Gastrocnemius medialis (tissue), 4 donors: ENCODE measurements around the gene NSD2. TPM values are rescaled to one million over a fixed set of nuclear protein-coding genes. Genes with fewer than 3 reads are reported as not detected.

ENCODE experiments used
- ATAC-seq, 2 donors: fragments of 150-250 bp; one replicate each; pipeline ENCODE4 v1.9.1; 2016
- DNase-seq, 2 donors: peaks; one replicate each; pipeline ENCODE4 v3.0.0-alpha.2; 2019
- H3K27ac ChIP-seq, 4 donors: fragments of 200-600 bp; sonication (generic); 1 replicate in 1 of 4; 2 replicates in 3 of 4; pipeline ENCODE4 v1.5.1; 2016 to 2018; ENCODE audit warnings: mild to moderate bottlenecking in 2 of 4, moderate library complexity in 1 of 4
- H3K27me3 ChIP-seq, 3 donors: fragments of 200-600 bp; sonication (generic) in 2 of 3; 1 replicate in 1 of 3; 2 replicates in 2 of 3; pipeline versions ENCODE4 v1.5.1 to v1.6.0; 2016 to 2019; ENCODE audit warnings: mild to moderate bottlenecking in 1 of 3, moderate library complexity in 1 of 3
- H3K36me3 ChIP-seq, 2 donors: fragments of 200-600 bp; sonication (generic) in 1 of 2; one replicate each; pipeline ENCODE4 v1.5.1; 2017 to 2018
- H3K4me1 ChIP-seq, 2 donors: fragments of 200-600 bp; sonication (generic) in 1 of 2; one replicate each; pipeline ENCODE4 v1.5.1; 2016 to 2017; ENCODE audit warnings: mild to moderate bottlenecking in 2 of 2
- H3K4me3 ChIP-seq, 4 donors: fragments of 200-600 bp; sonication (generic) in 3 of 4; 1 replicate in 1 of 4; 2 replicates in 3 of 4; pipeline ENCODE4 v1.5.1; 2016 to 2019; ENCODE audit warnings: mild to moderate bottlenecking in 2 of 4
- H3K9me3 ChIP-seq, 3 donors: fragments of 200-600 bp; sonication (generic) in 2 of 3; 1 replicate in 1 of 3; 2 replicates in 2 of 3; pipeline ENCODE4 v1.5.1; 2016 to 2019
- POLR2A ChIP-seq, 2 donors: fragments of 450-650 bp; IDR thresholded peaks; one replicate each; pipeline ENCODE4 v1.6.1; 2017; ENCODE audit warnings: antibody characterized with exemption in 2 of 2, mild to moderate bottlenecking in 2 of 2, moderate library complexity in 2 of 2
- in situ Hi-C, 4 donors: fragments of 200-750 bp; cut with MboI; loops; one replicate each; pipeline versions ENCODE4 v1.15.0 to v1.8.0; 2017; ENCODE audit warnings: low sequenced_read_pairs in 4 of 4
- intact Hi-C: fragments of 100-400 bp; cut with DNase I; formaldehyde crosslinking; loops from one replicate; pipeline ENCODE4 v1.15.1; 2023; ENCODE audit warnings: low total_unique reads
- total RNA-seq, 4 donors: library from RNA; depleted of rRNA; stranded (reverse); fragments of >200 nt; gene quantifications; one replicate each; pipeline versions ENCODE4 v1.1.0 to v1.2.3, GENCODE V29; 2016
- TF ChIP-seq, protein P1 (sequence below), 5 experiments: fragments of 450-650 bp in 3 of 5; fragments of 200-600 bp in 2 of 5; sonication (generic) in 2 of 5; IDR thresholded peaks in 4 of 5; conservative IDR thresholded peaks in 1 of 5; 1 replicate in 4 of 5; 2 replicates in 1 of 5; pipeline ENCODE4 v1.5.1; 2016 to 2019; ENCODE audit warnings: antibody characterized with exemption in 5 of 5, mild to moderate bottlenecking in 3 of 5, moderate library complexity in 3 of 5

NSD2 gene
- total RNA-seq, 4 donors from 2014 or later: 14.8 to 21.3 (median 16.8) TPM

DNA sequence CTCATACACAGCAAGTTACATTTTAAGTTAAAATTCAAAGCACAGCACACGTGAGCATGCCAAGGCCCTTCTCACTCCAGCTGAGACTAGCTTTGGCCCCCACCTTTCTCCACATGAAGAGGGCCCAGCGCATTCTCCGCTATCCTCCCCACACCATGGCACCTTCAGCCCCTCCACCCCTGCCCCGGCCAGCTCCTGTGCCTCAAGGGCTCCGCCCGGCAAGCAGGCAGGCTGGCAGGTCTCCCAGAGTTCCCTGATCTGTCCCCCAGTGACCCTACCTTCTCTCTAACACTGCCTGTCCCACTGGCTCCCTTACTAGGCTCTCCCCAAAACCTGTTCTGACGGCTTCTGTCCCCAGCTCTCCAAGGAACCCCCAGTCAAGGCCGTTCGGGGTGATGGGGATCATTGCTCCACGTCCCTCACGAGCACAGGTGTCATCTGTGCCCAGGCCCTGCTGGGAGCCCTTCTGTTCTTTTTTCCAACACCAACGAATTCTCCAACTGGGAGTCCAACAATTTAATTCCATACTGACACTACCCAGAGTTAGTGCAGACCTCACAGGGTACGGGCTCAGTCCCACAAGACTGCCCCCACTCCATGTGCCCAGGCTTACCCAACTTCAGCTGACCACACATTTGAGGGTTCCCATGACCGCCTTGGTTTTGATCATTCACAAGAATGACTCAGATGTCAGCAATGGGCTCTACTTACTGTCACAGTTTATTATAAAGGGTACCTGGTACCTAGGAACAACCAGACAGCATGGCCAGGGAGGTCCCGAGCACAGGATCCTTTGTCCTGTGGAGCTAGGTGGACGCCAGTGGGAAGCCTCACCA is 19.4 kb upstream of the NSD2 start:
- in situ Hi-C loops: loop anchor here in 1 of 4 donors (5.0 kb wide), 1 partner anchor 164 kb away; no protein-coding TSS in a partner anchor
- H3K4me1 ChIP-seq: peaks cover 22 to 37% of the 10 kb centered on the region in 2 donors

DNA sequence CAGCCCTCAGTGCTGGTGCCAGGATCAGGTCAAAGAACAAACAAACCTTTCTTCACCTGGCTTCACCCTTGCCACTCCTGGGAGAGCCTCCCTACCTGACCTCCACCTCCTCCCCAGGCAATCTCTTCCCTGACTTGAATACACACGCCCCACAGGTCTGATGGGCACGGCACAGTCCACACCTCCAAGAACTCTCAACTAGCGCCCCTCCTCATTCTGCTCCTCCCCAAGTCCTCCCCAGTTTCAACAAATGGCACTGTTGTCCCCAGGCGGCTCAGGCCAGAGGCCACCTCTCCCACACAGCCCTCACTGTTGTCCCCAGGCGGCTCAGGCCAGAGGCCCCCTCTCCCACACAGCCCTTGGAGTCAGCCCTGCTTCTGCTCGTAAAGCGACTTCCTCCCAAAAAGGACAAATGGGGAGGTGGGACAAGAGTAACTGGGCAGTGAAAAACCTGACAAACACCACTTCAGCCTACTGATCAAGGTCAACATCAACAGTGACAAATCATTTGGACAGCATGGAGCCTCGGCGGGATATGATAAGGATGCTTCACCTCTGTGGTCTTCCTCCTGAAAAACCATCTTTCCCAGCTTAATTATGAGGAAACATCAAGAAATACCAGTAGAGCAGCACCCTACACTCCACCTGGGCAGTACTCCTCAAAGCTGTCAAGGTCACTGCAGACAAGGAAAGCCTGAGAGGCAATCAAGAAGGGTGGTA is 18.1 kb upstream of the NSD2 start:
- no peak for TF ChIP-seq POLR2A (IDR thresholded peaks at IDR 0.05)
- TF ChIP-seq, protein P1, sequence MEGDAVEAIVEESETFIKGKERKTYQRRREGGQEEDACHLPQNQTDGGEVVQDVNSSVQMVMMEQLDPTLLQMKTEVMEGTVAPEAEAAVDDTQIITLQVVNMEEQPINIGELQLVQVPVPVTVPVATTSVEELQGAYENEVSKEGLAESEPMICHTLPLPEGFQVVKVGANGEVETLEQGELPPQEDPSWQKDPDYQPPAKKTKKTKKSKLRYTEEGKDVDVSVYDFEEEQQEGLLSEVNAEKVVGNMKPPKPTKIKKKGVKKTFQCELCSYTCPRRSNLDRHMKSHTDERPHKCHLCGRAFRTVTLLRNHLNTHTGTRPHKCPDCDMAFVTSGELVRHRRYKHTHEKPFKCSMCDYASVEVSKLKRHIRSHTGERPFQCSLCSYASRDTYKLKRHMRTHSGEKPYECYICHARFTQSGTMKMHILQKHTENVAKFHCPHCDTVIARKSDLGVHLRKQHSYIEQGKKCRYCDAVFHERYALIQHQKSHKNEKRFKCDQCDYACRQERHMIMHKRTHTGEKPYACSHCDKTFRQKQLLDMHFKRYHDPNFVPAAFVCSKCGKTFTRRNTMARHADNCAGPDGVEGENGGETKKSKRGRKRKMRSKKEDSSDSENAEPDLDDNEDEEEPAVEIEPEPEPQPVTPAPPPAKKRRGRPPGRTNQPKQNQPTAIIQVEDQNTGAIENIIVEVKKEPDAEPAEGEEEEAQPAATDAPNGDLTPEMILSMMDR (IDR thresholded peaks at IDR 0.05 in 4 of 5, conservative IDR thresholded peaks at IDR 0.05 in 1 of 5): no peak
- intact Hi-C loops (loop anchor here (10.0 kb wide), 2 partner anchors 508 to 1442 kb away; partner anchors contain the start of genes RGS12 and UVSSA), in situ Hi-C loops (loop anchor here in 1 of 4 donors (5.0 kb wide), 1 partner anchor 166 kb away; no protein-coding TSS in a partner anchor)
- DNase-seq (no peak), ATAC-seq (no peak)
- Histone ChIP-seq H3K9me3 (no peaks in the 10 kb centered on the region), H3K4me1 (peaks cover 32 to 48% of the 10 kb centered on the region in 2 donors), H3K27ac (no peak overlapping the region), H3K4me3 (no peak overlapping the region), H3K36me3 (no peaks in the 10 kb centered on the region), H3K27me3 (no peaks in the 10 kb centered on the region)

More for the DNA sequence above, 19.4 kb upstream of the NSD2 start:
- DNase-seq (no peak), ATAC-seq (no peak)
- no peaks in the 10 kb centered on the region for H3K9me3 ChIP-seq
- no peak overlapping the region for H3K27ac ChIP-seq
- H3K36me3 ChIP-seq: peaks cover 0 to 6% of the 10 kb centered on the region in 2 donors
- TF ChIP-seq POLR2A (IDR thresholded peaks at IDR 0.05): no peak
- TF ChIP-seq, protein P1 (IDR thresholded peaks at IDR 0.05 in 4 of 5, conservative IDR thresholded peaks at IDR 0.05 in 1 of 5): no peak
- intact Hi-C loops: loop anchor here (10.0 kb wide), 2 partner anchors 507 to 1443 kb away; partner anchors contain the start of genes RGS12 and UVSSA
- no peak overlapping the region for H3K4me3 ChIP-seq
- H3K27me3 ChIP-seq: no peaks in the 10 kb centered on the region

DNA sequence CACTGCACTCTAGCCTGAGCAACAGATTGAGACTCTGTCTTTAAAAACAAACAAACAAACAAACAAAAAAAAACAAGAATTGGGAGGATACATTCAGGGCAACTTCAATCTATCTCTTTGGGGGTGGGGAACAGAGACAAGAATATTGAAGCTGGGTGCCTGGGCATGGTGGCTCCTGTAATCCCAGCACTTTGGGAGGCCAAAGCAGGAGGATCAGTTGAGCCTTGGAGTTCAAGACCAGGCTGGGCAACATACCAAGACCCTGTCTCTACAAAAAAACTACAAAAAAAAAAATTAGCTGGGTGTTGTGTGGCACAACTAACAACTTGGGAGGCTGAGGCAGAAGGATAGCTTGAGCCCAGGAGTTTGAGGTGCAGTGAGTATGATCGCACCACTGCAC is 16.4 kb upstream of the NSD2 start:
- peak overlapping the region in 3 of 4 donors; percentile 72 to 94 (median 82) for H3K27ac ChIP-seq
- DNase-seq (no peak), ATAC-seq (no peak)
- intact Hi-C loops (loop anchor here (5.0 to 10.0 kb wide), 4 partner anchors 142 to 1440 kb away; partner anchors contain the start of genes CTBP1, RGS12, SLBP and UVSSA), in situ Hi-C loops (loop anchor here in 1 of 4 donors (5.0 kb wide), 1 partner anchor 167 kb away; no protein-coding TSS in a partner anchor)
- no peak for TF ChIP-seq POLR2A (IDR thresholded peaks at IDR 0.05)
- TF ChIP-seq, protein P1 (IDR thresholded peaks at IDR 0.05 in 4 of 5, conservative IDR thresholded peaks at IDR 0.05 in 1 of 5): no peak
- H3K9me3 ChIP-seq: no peaks in the 10 kb centered on the region
- H3K4me1 ChIP-seq: peaks cover 33 to 48% of the 10 kb centered on the region in 2 donors
- peak overlapping the region; percentile 63 to 98 (median 78) for H3K4me3 ChIP-seq
- no peaks in the 10 kb centered on the region for H3K36me3 ChIP-seq
- H3K27me3 ChIP-seq: no peaks in the 10 kb centered on the region

DNA sequence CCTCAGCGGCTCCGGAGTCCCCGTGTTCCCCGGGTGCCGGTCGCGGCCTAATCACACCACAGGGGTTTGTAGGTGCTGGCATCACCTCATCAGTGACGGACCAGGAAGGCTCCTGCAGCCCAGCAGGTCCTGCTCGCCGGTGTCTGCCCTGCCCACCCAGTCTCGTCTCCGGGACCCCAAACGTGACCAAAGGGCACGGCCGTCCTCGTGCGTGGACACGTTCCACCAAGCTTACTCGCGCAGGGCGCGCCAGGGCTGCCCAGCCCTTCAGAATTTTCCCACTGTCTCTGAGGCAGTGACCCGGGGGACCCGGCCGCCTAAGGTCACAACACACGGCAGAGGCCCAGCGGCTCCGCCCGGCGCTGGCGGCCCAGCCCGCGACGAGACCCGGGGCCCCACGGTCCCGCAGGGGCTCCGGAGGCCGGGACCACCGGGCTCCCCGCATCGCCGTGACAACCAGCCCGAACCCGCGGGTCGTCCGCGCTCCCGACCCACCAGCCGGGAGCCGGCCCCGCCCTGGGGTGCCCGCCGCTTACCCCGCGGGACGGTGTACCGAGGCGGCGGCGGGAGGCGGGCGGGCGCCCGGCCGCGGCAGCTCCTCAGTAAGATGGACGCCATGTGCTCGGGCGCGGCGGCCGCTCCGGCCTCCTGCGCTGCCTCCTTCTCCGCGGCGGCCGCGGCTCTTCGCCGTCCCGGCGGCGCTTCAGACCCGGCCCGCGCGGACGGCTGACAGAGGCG is 15.7 kb upstream of the NSD2 start:
- intact Hi-C loops (loop anchor here (1.0 to 10.0 kb wide), 8 partner anchors 15 to 1439 kb away; partner anchors contain the start of genes CTBP1, RGS12, SLBP and TACC3), in situ Hi-C loops (no loop called here)
- TF ChIP-seq POLR2A (IDR thresholded peaks at IDR 0.05): no peak
- TF ChIP-seq, protein P1 (IDR thresholded peaks at IDR 0.05 in 4 of 5, conservative IDR thresholded peaks at IDR 0.05 in 1 of 5): peak in 1 of 5 experiments; percentile 12
- DNase-seq (no peak), ATAC-seq (peak; percentile 62 to 66)
- H3K9me3 ChIP-seq: no peaks in the 10 kb centered on the region
- H3K4me3 ChIP-seq: peak overlapping the region; percentile 63 to 98 (median 78)
- H3K27me3 ChIP-seq: no peaks in the 10 kb centered on the region
- peaks cover 33 to 48% of the 10 kb centered on the region in 2 donors for H3K4me1 ChIP-seq
- no peaks in the 10 kb centered on the region for H3K36me3 ChIP-seq
- H3K27ac ChIP-seq: peak overlapping the region; percentile 72 to 94 (median 83)
